NCI-H146 (cell line): ENCODE measurements around the gene MGA.

Experiments
- DNase-seq: peaks from one replicate; lab custom pipeline; 2025; lab: John Stamatoyannopoulos, UW

MGA gene

GRCh38 chr15:41806291-41807181 lies 146.3 kb downstream of the MGA start:
- no peak for DNase-seq

DNA sequence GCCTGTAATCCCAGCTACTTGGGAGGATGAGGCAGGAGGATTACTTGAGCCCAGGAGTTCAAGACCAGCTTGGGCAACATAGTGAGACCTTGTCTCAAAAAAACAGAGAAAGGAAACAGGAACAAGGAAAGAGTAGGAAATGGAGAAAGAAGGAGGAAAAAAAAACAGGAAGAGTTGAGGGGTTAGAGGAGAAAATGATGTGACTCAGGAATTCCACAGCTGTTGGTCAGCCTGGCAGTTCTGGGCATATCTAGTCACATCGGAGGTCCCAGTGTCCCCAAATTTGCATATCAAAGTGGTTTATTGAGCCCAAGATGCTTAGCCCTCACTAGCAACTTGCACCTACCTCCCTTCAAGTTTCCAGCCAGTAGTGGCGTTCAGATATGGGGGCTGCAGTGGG lies 148.9 kb downstream of the MGA start:
- no peak for DNase-seq

GRCh38 chr15:41809526-41810220 lies 149.5 kb downstream of the MGA start:
- no peak for DNase-seq

DNA sequence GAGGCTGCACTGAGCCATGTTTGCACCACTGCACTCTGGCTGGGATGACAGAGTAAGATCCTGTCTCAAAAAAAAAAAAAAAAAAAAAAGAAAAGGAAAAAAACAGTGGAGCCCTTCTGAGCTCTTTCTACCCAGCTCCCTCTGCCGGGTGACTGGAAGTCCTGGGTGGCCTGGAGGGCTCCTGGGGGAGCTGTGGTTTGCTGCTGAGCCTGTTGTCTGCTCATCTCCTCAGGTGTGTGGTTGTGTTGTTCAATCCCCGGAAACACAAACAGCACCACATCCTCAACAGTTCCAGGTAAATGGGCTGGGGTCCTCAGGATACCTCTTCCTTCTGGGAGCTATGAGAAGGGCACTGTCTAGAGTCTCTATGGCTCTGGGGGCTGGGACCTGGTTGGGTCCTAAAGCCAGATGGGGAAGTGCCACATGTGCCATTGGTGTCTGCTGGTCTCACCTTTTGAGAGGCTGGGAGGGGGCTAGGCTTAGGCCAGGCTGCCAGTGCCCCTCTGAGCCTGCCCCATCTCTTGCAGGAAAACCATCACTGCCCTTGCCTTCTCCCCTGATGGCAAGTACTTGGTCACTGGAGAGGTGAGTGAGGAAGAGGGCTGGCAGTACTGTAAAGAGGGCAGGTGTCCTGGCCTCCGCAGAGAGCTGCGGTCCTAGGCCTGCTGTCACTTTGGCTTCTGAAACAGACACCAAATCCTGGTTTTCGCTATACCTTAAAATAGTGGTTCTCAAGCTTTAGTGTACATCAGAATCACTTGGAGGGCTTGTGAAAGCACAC lies 150.6 kb downstream of the MGA start:
- no peak for DNase-seq

- DNase-seq = peak; percentile 26
Observed at GRCh38 chr15:41811432-41812195, 151.4 kb downstream of the MGA start.

DNA sequence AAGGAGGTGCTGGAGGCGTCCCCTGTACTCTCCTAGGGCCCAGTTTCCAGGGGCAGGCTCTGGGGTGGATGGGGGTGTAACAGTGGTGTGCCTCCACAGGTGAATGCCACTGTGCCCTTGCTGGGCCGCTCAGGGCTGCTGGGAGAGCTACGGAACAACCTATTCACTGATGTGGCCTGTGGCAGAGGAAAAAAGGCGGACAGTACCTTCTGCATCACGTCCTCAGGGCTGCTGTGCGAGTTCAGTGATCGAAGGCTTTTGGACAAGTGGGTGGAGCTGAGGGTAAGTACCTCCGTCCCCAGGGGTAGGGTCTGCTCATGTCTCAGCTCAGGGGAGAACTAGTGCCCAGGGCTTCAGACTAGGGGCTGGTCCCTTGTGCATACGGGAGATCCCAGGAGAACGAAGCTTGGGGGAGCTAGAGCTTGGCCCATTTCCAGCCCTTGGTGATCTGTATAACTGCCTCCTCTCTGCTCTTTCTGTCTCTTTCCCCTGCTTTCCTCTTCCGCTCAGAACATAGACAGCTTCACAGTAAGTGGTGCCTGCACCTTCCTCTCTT lies 152.7 kb downstream of the MGA start:
- no peak for DNase-seq

GRCh38 chr15:41813426-41813825 lies 153.2 kb downstream of the MGA start:
- no peak for DNase-seq

DNA sequence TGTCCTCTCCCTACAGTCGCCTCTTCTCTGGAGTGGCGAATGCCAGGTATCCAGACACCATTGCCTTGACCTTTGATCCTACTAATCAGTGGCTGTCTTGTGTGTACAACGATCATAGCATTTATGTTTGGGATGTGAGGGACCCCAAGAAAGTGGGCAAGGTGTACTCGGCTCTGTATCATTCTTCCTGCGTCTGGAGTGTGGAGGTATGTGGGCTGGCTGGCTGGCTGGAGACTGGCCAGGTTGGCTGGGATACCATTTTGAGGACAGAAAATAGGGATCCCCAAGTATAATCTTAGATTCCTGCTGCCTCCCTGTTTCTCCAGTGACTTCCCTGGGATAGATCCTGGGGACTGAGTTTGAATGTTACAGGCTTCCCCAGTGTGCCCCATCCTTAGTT lies 154.3 kb downstream of the MGA start:
- DNase-seq = no peak

DNA sequence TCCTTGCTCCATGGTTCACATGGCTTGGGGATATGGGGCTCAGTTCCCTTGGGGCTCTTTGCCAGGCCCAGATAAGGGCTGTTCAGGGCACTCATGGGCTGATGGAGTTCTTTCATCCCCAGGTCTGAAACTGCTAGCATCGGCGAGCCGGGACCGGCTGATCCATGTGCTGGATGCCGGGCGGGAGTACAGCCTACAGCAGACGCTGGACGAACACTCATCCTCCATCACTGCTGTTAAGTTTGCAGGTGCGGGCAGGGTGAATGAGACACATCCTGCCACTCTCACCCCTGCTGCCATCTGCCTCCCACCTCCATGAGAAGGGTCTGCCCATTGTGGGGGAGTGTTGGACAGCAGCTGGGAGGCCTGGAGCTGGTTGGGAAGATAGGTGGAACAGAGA lies 156.6 kb downstream of the MGA start:
- no peak for DNase-seq

DNA sequence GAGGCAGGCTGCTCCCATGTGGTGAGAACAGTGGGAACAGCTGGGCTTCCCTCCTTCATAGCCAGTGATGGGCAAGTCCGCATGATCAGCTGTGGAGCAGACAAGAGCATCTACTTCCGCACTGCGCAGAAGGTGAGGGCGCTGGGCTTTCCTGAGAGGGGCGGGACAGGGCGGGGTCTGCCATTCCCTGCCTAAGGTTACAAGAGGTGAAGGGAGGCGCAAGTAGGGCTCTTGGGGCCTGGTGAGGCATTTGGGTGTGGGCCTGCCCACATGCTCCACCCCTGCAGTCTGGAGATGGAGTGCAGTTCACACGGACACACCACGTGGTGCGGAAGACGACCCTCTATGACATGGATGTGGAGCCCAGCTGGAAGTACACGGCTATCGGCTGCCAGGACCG lies 157.1 kb downstream of the MGA start:
- DNase-seq = no peak

DNA sequence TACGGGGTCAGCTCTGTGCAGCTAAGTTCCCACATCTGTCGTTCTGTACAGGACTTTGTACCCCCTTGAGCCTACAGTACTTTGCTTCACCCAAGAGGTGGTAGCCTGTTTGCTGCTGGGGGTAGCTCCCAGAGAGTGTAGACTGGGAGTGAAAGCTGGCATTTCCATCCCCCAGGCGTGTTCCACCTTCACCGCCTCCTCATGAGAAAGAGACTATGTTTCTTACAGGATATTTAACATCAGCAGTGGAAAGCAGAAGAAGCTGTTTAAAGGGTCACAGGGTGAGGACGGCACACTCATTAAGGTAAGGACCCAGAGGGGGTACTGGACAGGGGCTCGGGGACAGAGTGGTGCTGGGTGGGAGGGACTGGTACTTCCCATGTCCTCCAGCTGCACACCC lies 157.6 kb downstream of the MGA start:
- no peak for DNase-seq

DNA sequence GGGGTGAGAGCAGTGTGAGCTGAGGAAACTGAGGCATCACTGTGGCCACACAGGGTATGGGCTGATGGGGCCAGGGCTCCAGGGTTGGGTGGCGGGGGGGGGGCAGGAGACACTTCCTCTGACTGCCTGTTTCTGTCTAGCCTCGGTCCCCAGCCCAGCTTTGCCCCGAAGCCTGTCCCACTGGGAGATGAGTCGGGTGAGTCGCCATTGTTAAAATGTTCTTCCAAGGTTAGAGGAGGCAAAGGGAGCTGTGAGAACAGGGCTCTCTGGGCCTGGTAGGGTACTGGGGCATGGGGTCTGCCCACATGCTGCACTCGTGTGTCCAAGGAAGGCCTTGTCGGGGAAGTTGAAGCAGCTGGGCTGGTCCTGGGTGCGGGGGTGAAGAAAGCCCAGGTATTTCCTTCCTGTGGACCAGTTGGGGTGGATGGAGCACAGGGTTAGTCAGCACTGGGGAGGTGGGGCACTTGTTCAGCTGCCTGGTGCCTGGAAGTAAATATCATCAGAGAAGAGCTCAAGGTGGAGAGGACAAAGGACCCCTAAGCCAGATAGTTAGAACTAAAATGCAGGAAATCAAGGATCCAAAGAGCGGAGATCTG lies 159.3 kb downstream of the MGA start:
- no peak for DNase-seq

- DNase-seq = no peak
Observed at GRCh38 chr15:41820791-41821423, 160.7 kb downstream of the MGA start.

DNA sequence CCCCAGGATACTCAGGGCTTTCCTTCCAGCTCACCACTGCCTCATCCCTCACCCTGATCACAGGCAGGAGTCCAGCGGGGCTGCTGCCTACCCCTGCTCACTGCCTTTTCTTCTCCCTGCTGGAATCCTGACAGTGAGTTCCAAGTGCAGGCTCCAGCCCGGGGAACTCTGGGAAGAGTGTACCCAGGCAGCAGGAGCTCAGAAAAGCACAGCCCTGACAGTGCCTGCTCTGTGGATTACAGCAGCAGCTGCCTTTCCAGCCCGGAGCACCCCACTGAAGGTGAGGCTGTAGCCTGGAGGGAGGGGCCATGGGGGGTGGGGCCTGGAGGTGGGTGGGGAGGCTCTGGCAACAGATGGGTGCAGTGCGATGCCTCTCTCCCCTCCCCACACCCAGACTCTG lies 161.6 kb downstream of the MGA start:
- DNase-seq = no peak

DNA sequence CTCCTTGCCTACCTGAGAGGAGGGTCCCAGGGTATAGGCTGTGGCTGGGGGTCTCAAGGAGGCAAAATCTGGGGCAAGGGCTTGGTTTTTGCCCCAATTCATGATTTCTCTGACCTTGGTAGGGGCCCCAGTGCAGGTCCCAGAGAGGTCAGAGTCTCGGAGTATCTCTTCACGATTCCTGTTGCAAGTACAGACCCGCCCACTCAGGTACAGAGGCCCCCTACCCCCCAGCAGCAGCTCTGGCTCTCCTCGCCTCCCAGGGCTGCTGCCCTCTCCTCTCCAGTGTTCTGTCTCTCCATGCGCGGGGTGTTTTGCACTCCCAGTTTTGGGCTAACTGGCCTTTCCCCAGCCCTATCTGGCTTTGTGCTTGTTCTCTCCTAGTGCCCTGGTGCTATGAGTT lies 162.3 kb downstream of the MGA start:
- no peak for DNase-seq
